ENCODE results near the gene FIG4. TPM values are rescaled to one million over a fixed set of nuclear protein-coding genes. Genes with fewer than 3 reads are reported as not detected.

The FIG4 gene
- total RNA-seq, 4 donors from 2014 or later: 12.3 to 19.9 (median 17.1) TPM

DNA sequence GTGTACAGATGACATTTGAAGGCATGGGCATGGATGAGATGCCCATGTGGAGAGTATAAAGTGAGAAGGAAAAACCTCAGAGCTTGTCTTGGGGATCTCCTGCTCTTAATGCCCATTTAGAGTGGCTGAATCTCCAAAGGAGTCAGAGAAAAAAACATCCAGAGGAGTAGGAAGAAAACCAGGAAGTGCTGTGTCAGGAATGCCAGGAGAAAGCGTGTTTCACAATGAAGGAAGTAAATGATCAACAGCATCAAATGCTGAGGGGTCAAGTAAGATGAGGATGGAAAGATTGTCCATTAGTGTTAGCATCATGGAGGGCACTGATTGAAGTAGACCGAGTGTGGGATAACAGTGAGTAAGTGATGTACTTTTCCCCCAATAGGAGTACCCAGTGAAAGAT, 56.1 kb downstream of the FIG4 start:
- H3K4me1 ChIP-seq: no peaks in the 10 kb centered on the region
- WGBS: 92% methylated on average over 2 of the region's 2 CpGs
- no peak overlapping the region for H3K27ac ChIP-seq (replicated peaks in 1 of 4)
- no peak overlapping the region for H3K4me3 ChIP-seq
- intact Hi-C loops (cut with DNase I): no loop called here
- peaks cover 3 to 32% (median 12%) of the 10 kb centered on the region in 4 donors for H3K36me3 ChIP-seq
- no peak for TF ChIP-seq EP300 (IDR thresholded peaks at IDR 0.05)
- TF ChIP-seq POLR2AphosphoS5 (IDR thresholded peaks at IDR 0.05): no peak
- TF ChIP-seq POLR2A (IDR thresholded peaks at IDR 0.05; ENCODE audit: low read depth): no peak
- TF ChIP-seq CTCF (IDR thresholded peaks at IDR 0.05): no peak
- no peaks in the 10 kb centered on the region for H3K27me3 ChIP-seq
- no peaks in the 10 kb centered on the region for H3K9me3 ChIP-seq
- DNase-seq (ENCODE audit: extremely low spot score): no peak

DNA sequence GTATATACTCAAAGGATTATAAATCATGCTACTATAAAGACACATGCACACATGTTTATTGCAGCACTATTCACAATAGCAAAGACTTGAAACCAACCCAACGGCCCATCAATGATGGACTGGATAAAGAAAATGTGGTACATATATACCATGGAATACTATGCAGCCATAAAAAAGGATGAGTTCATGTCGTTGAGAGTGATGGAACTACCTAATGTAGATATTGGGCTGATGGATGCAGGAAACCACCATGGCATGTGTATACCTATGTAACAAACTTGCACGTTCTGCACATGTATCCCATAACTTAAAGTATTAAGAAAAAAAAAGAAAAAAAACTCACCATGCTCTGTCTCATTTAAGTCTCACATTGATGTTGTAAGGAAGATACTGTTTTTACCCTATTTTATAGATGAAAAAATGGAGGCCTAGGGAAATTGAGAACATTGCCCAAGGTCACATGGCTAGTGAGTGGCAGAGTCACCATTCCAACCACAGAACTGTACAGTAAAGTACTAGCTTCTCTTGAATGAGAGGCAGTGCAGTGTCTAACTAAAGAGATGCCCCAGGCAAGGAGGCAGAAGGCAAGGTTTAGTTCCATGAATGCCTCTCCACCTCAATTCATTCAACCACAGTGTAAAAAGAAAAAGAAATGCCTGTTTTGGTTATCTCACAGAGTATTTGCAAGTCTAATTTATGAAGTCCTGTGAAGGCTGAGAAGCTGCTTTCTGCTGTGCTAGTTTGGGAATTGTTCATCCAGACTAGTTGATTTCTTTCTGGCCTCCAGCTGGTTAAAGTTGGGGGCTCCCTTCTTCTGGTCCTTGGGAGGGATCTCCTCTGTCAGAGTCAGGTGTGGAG, 68.2 kb downstream of the FIG4 start:
- Histone ChIP-seq H3K27me3 (no peaks in the 10 kb centered on the region), H3K4me3 (no peak overlapping the region), H3K36me3 (peaks cover 0 to 18% (median 6%) of the 10 kb centered on the region in 4 donors), H3K4me1 (no peaks in the 10 kb centered on the region), H3K27ac (replicated peaks in 1 of 4) (peak overlapping the region in 1 of 4 donors; percentile 11), H3K9me3 (no peaks in the 10 kb centered on the region)
- TF ChIP-seq POLR2AphosphoS5 (IDR thresholded peaks at IDR 0.05) (no peak), POLR2A (IDR thresholded peaks at IDR 0.05; ENCODE audit: low read depth) (no peak), CTCF (IDR thresholded peaks at IDR 0.05) (no peak), EP300 (IDR thresholded peaks at IDR 0.05) (no peak)
- 98% methylated on average over 3 of the region's 3 CpGs for WGBS
- intact Hi-C loops (cut with DNase I): no loop called here
- DNase-seq (ENCODE audit: extremely low spot score): no peak

DNA sequence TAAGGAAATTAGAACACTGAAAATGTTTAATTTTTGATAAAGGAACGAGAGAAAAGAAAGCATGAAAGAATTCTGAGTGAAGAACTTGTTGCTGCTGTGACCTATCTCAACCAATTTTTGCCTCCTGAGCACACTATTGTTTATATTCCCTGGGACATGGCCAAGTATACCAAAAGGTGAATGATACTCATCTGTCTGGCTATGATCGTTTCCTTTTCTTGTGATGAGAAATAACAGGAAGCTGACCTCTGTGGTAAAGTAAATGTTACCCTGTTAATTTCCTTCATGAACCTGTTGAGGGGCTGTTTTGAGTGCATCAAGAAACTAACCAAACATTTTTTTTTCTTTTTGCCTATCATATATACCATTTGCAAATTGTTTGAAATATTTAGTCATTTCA, 69.1 kb downstream of the FIG4 start:
- Histone ChIP-seq H3K9me3 (no peaks in the 10 kb centered on the region), H3K4me1 (no peaks in the 10 kb centered on the region), H3K27me3 (no peaks in the 10 kb centered on the region), H3K36me3 (peaks cover 0 to 24% (median 6%) of the 10 kb centered on the region in 4 donors), H3K27ac (replicated peaks in 1 of 4) (peak overlapping the region in 1 of 4 donors; percentile 11), H3K4me3 (no peak overlapping the region)
- no peak for DNase-seq (ENCODE audit: extremely low spot score)
- WGBS: 60% methylated on average over 2 of the region's 2 CpGs
- TF ChIP-seq POLR2AphosphoS5 (IDR thresholded peaks at IDR 0.05): no peak
- TF ChIP-seq EP300 (IDR thresholded peaks at IDR 0.05): no peak
- no peak for TF ChIP-seq POLR2A (IDR thresholded peaks at IDR 0.05; ENCODE audit: low read depth)
- TF ChIP-seq CTCF (IDR thresholded peaks at IDR 0.05): no peak
- intact Hi-C loops (cut with DNase I): no loop called here

DNA sequence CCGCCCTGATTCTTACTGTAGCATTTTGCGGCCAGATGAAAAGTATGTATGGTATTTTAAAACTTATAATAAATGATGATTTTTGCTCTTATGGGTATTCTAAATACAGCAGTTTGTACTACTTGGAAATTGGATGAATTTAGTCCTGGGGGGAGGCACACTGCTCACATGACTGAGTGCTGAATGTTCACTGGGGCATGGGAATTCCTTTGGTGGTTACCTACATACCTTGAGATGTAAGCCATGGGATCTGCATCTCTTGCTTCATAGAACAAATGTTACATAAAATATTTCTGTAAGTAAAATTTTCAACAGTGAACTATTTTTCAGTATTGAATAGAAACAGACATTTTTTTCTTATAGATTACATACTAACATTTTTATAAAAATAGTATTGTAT, 71.1 kb downstream of the FIG4 start:
- TF ChIP-seq EP300 (IDR thresholded peaks at IDR 0.05) (no peak), POLR2AphosphoS5 (IDR thresholded peaks at IDR 0.05) (no peak), CTCF (IDR thresholded peaks at IDR 0.05) (no peak), POLR2A (IDR thresholded peaks at IDR 0.05; ENCODE audit: low read depth) (no peak)
- intact Hi-C loops (cut with DNase I): no loop called here

More for the DNA sequence above, 71.1 kb downstream of the FIG4 start:
- H3K36me3 ChIP-seq: peaks cover 0 to 41% (median 8%) of the 10 kb centered on the region in 4 donors
- H3K27me3 ChIP-seq: no peaks in the 10 kb centered on the region
- WGBS: 98% methylated on average over 2 of the region's 2 CpGs
- H3K4me3 ChIP-seq: no peak overlapping the region
- H3K27ac ChIP-seq (replicated peaks in 1 of 4): no peak overlapping the region
- no peaks in the 10 kb centered on the region for H3K4me1 ChIP-seq
- H3K9me3 ChIP-seq: no peaks in the 10 kb centered on the region
- DNase-seq (ENCODE audit: extremely low spot score): no peak
